Measurements from ENCODE around the gene CCDC178.

The CCDC178 gene

GRCh38 chr18:32906506-32907310 is 533.8 kb downstream of the CCDC178 start:
- H3K4me3 ChIP-seq (ENCODE audit: low read length), result no peak overlapping the region
- no peak for TF ChIP-seq CTCF (conservative IDR thresholded peaks at IDR 0.05; ENCODE audit: low read depth, low read length)
- DNase-seq (ENCODE audit: low read depth), result no peak

GRCh38 chr18:32905651-32906050 is 534.9 kb downstream of the CCDC178 start:
- no peak for TF ChIP-seq CTCF (conservative IDR thresholded peaks at IDR 0.05; ENCODE audit: low read depth, low read length)
- no peak overlapping the region for H3K4me3 ChIP-seq (ENCODE audit: low read length)
- no peak for DNase-seq (ENCODE audit: low read depth)

GRCh38 chr18:32902568-32903330 is 537.8 kb downstream of the CCDC178 start:
- no peak for TF ChIP-seq CTCF (conservative IDR thresholded peaks at IDR 0.05; ENCODE audit: low read depth, low read length)
- no peak overlapping the region for H3K4me3 ChIP-seq (ENCODE audit: low read length)
- no peak for DNase-seq (ENCODE audit: low read depth)

- no peak overlapping the region for H3K4me3 ChIP-seq (ENCODE audit: low read length)
- peak; percentile 14 for TF ChIP-seq CTCF (conservative IDR thresholded peaks at IDR 0.05; ENCODE audit: low read depth, low read length)
- DNase-seq (ENCODE audit: low read depth), result no peak
Measured at GRCh38 chr18:32899819-32900218, 540.7 kb downstream of the CCDC178 start.

- no peak overlapping the region for H3K4me3 ChIP-seq (ENCODE audit: low read length)
- TF ChIP-seq CTCF (conservative IDR thresholded peaks at IDR 0.05; ENCODE audit: low read depth, low read length), result no peak
- no peak for DNase-seq (ENCODE audit: low read depth)
Measured at GRCh38 chr18:32896776-32897547, 543.6 kb downstream of the CCDC178 start.

GRCh38 chr18:32893915-32894314 is 546.6 kb downstream of the CCDC178 start:
- peak; percentile 36 for TF ChIP-seq CTCF (conservative IDR thresholded peaks at IDR 0.05; ENCODE audit: low read depth, low read length)
- DNase-seq (ENCODE audit: low read depth), result no peak
- no peak overlapping the region for H3K4me3 ChIP-seq (ENCODE audit: low read length)

Measured in retinal pigment epithelial cell (primary cell).